ENCODE results near the gene CDKN2B-AS1.

- no peak for TF ChIP-seq POLR2AphosphoS5 (IDR thresholded peaks at IDR 0.05)
- TF ChIP-seq, protein P1, sequence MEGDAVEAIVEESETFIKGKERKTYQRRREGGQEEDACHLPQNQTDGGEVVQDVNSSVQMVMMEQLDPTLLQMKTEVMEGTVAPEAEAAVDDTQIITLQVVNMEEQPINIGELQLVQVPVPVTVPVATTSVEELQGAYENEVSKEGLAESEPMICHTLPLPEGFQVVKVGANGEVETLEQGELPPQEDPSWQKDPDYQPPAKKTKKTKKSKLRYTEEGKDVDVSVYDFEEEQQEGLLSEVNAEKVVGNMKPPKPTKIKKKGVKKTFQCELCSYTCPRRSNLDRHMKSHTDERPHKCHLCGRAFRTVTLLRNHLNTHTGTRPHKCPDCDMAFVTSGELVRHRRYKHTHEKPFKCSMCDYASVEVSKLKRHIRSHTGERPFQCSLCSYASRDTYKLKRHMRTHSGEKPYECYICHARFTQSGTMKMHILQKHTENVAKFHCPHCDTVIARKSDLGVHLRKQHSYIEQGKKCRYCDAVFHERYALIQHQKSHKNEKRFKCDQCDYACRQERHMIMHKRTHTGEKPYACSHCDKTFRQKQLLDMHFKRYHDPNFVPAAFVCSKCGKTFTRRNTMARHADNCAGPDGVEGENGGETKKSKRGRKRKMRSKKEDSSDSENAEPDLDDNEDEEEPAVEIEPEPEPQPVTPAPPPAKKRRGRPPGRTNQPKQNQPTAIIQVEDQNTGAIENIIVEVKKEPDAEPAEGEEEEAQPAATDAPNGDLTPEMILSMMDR (IDR thresholded peaks at IDR 0.05) = no peak
- no peak for TF ChIP-seq POLR2A (IDR thresholded peaks at IDR 0.05)
These were observed 117.3 kb downstream of the CDKN2B-AS1 start for GRCh38 chr9:22111954-22112247.

Measured in sigmoid colon (tissue), 4 donors.